C4-2B (cell line): Measurements from ENCODE around the gene TEX19.

Source experiments
- ZFX ChIP-seq: fragments of 450-650 bp; IDR thresholded peaks from 2 replicates; pipeline ENCODE4 v1.6.1; 2017
- TF ChIP-seq, protein P1 (sequence below): fragments of 450-650 bp; conservative IDR thresholded peaks from 2 replicates; pipeline ENCODE4 v1.5.1; 2017; ENCODE audit warnings: mild to moderate bottlenecking

- TF ChIP-seq, protein P1, sequence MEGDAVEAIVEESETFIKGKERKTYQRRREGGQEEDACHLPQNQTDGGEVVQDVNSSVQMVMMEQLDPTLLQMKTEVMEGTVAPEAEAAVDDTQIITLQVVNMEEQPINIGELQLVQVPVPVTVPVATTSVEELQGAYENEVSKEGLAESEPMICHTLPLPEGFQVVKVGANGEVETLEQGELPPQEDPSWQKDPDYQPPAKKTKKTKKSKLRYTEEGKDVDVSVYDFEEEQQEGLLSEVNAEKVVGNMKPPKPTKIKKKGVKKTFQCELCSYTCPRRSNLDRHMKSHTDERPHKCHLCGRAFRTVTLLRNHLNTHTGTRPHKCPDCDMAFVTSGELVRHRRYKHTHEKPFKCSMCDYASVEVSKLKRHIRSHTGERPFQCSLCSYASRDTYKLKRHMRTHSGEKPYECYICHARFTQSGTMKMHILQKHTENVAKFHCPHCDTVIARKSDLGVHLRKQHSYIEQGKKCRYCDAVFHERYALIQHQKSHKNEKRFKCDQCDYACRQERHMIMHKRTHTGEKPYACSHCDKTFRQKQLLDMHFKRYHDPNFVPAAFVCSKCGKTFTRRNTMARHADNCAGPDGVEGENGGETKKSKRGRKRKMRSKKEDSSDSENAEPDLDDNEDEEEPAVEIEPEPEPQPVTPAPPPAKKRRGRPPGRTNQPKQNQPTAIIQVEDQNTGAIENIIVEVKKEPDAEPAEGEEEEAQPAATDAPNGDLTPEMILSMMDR = no peak
- TF ChIP-seq ZFX = no peak
Measured at GRCh38 chr17:82407255-82407654, 48.2 kb downstream of the TEX19 start.
